Measurements from ENCODE around the gene RAB15.

DNA sequence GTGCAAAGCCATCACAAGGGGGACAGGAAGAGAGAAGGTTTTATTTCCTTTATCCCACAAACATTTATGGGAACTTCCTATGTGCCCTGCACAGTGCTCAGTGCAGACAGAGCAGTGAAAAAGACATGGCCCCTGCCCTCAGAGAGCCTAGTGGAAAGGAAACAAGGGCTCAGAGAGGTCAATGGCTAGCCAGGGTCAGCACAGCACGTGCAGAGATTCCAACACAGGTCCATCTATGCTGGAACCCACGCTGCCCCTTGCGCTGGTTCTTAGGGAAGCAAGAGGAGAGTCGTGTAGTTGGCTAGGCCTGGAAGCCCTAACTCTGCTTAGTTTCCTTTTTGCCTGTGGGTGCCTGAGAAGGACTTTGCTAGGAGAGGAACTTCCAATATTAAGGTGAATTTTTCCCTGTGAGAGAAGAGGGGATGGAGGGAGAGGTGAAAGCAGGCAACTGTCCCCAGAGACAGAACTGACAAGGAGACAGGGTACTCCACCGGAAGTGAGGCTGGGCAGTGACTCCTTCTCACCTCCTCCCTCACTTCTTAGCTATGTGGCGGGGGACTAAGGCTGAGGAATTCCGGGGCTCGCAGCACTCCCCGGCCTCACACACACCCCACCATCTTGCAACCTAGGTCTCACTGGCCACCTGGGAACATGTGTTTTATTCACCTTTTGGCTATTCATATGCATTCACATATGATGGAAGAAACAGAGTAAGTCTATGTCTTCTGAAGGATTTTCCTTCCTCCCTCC, 17.5 kb downstream of the RAB15 start:
- TF ChIP-seq POLR2AphosphoS5 (IDR thresholded peaks at IDR 0.05) (no peak), POLR2A (IDR thresholded peaks at IDR 0.05) (no peak), EP300 (IDR thresholded peaks at IDR 0.05) (no peak)
- TF ChIP-seq, protein P1, sequence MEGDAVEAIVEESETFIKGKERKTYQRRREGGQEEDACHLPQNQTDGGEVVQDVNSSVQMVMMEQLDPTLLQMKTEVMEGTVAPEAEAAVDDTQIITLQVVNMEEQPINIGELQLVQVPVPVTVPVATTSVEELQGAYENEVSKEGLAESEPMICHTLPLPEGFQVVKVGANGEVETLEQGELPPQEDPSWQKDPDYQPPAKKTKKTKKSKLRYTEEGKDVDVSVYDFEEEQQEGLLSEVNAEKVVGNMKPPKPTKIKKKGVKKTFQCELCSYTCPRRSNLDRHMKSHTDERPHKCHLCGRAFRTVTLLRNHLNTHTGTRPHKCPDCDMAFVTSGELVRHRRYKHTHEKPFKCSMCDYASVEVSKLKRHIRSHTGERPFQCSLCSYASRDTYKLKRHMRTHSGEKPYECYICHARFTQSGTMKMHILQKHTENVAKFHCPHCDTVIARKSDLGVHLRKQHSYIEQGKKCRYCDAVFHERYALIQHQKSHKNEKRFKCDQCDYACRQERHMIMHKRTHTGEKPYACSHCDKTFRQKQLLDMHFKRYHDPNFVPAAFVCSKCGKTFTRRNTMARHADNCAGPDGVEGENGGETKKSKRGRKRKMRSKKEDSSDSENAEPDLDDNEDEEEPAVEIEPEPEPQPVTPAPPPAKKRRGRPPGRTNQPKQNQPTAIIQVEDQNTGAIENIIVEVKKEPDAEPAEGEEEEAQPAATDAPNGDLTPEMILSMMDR (IDR thresholded peaks at IDR 0.05): no peak

Data from gastroesophageal sphincter (tissue), 3 donors.